ENCODE results near the gene GDF3.
"Not testable (repeated sequence)": the region's sequence is repeated elsewhere in the genome, so short reads cannot be mapped to it uniquely, and the experiment has no call there.

Gene GDF3

DNA sequence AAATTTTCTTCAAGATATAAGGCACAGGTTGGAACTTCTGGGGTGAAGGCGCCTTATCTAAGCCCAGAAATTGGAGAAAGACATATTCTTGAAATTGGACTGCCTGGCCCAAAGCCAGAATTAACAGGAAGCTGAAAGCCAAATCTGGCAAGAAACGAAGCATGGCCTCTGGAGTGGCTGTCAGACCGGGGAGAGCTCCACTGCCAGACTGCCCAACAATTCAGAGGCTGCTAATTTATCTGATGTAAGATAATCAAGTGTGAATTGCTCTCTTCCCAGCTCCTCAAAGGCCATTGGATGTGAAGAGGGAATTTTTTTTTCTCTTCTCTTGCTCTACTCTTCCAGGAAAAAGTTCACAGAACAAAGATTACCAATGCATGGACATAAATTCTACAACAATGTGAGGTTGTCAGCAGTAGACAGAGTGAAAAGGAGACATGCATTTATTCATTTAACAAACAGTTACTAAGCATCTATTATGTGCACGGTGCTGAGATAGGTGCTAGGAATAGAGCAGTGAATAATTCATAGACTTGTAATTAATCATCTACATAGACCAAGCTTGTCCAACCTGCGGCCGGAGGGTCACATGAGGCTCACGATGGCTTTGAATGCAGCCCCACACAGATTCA is at the start of gene GDF3:
GDF3 (minus strand) TSS at position 210 of the 632 bp plus-strand sequence; CDS start at position 163, 47 bp downstream.
- no peak for DNase-seq

DNA sequence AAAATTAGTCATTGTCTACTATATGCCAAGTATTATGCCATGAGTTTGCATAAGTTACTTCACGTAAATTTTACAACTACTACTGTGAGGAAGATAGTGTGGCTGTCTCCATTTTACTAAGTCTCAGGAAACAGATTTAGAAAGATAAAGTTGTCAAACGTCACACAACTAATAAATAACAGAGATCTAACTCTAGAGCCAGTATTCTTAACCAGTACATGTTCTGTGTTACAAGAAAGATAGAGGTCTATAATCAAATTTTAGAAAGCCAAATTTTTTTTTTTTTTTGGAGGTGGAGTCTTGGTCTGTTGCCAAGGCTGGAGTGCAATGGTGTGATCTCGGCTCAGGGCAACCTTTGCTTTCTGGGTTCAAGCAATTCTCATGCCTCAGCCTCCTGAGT is 37.4 kb upstream of the GDF3 start:
- DNase-seq, result no peak

DNA sequence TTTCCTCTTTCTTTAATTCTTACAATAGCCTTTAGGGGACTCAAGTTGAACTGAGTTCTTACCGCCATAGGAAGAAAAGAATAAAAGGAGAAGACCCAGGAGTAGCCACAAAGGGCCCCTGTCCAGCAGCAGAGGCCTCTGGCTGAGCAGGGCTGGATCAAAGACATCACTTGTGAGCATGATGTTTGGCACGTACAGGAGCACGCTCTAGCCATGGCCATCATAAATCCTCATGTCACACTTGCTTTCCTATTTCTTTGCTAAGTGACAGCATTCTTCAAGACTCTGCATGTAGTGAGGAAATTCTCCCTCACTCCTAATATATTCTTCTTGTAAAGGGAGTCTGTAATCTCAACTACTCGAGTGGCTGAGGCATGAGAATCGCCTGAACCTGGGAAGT is 35.9 kb upstream of the GDF3 start:
- DNase-seq, result no peak

DNA sequence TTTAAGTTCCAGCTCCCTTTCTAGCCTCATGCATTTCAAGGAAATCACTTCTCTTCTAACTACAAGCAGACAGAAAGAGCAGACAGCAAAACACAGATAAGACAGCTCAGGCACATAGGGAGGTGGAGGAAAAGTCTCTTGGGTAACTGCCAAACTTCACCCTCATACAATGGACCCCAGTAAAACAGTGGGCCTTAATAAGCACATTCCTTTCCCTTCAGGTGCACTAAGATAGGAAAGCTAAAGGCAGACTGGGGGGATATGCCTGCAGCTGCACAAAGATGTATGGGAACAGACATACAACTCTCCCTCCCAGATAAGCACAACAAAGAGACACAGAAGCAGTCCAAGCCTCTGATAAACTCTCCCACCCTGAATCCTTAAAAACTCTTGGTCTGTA is 35.4 kb upstream of the GDF3 start:
- DNase-seq, result not testable (repeated sequence)

DNA sequence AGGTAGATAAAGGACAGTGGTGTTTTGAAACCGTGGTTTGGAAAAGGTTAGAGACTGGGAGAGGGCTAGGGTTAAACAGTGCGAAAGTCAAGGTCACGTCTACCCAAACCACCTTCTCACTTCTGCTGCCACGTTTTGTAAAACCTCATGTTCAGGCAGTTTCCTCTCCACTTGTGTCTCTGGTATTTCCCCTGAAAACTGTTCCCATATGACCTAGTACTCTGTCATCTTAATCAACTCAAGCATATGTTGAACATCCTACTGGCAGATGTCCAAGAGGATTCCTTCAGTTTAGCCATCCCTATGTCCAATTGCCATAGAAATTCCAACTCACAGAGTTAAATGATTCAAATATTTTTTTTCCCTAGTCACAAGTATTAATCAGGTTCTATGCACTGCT is 34.2 kb upstream of the GDF3 start:
- no peak for DNase-seq

DNA sequence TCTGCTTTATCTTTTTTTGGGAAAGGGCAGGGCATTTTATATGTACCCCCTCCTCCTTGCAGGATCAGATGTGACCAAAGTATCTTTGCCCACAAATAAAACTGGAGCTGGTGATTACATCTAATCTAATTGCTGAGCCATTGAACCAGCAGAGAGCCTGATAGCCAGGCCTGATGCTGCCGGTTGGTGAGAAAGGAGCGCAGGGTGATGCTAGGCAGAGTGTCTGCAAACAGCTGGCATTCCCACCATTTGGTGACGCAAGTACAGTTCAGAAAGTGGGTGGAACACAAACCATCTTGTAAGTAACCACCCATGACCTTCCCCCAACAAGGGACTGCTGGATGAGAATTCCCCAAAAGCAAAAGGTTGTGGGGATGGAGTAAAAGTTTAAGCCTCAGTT is 28.4 kb upstream of the GDF3 start:
- DNase-seq, result no peak

DNA sequence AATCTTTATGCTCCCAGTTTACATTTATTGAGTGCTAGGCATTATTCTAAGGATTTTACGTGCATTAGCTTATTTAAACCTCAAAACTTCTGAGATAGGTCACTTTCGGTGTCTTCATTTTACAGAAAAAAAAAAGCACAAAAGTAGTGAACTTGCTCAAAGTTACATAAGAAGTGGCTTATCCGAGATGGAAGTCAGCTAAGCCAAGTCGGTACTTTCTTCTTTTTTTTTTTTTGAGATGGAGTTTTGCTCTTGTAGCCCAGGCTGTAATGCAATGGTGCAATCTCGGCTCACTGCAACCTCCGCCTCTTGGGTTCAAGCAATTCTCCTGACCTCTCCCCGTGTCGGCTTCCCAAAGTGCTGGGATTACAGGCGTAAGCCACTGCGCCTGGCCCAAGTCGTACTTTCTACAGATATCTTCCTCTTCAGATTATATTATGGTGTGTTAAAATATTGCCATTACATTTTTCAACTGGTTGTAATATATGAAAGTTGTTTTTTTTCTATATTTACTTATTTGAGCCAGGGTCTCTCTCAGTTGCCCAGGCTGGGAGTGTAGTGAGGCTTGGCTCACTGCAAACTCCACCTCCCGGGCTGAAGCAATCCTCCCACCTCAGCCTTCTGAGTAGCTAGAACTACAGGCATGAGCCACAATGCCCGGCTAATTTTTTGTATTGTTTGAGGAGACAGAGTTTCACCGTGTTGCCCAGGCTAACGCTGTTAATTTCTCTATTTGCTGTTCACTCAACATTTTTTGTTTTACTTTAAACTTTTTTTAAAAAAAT is 24.6 kb upstream of the GDF3 start:
- no peak for DNase-seq

DNA sequence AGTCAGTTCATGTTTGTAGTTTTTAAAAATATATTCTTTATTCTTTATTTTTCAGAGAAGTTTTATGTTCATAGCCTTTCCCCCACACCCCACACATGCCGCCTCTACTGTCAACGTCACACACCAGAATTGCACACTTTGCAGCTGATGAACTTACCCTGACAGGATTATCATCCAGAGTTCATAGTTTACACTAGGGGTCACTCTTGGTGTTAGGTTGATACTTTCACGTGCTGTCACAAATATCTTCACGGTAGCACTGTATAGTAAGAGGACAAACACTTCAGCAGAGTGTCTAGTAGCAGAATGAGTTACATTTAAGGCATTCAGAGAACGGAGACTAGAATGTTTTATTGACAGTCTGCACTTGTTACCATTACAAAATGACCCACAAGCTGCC is 20.8 kb upstream of the GDF3 start:
- DNase-seq, result no peak

DNA sequence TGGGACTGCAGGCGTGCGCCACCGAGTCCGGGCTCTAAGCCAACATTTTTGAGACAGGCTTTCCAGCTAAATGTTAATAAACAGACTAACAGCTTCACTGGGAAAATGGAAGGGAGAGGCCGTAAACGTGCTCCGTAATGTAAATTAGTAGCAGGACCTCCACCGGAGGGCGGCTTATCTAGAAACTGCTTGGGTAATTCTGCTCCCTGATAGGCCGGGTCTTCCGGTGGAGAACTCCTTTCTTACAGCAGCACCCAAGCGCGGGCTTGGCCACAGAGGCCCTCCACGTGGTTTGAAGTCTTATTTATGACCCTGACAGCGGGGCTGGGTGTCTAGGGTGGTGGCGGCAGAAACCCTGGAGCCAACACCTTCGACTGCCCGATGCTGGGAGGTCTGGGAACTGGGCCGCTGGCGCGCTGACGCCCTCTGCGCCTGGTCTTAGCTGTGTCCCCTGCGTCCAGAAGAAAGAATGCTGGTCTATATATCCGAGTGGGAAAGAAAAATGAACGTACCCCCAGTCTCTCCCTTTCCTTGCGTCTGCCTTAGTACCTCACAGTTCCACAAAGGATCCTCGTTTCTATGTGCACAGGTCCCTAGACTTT is 17.4 kb upstream of the GDF3 start:
- no peak for DNase-seq

DNA sequence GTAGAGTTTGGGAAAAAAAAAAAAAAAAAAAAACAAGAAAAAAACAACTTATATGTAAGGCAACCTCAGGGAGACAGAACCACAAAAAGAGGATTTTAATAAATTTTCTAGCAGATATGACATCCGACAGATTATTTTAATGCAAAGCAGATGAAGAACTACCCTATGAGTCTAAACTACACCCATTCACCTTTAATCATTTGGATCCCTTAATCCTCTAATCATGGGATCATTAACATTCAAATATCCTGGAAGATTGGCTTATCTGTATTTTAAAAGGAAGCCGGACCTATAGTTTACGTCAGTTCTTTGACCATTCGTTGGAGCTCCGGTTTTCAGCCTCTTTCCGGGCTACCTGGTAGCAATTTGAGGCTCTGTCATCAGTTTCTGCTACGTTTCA is 15.6 kb upstream of the GDF3 start, which contains the start of gene DPPA3:
DPPA3 (plus strand) TSS at position 301 of the 400 bp plus-strand sequence. CDS start 138 bp downstream, outside the sequence.
- no peak for DNase-seq

DNA sequence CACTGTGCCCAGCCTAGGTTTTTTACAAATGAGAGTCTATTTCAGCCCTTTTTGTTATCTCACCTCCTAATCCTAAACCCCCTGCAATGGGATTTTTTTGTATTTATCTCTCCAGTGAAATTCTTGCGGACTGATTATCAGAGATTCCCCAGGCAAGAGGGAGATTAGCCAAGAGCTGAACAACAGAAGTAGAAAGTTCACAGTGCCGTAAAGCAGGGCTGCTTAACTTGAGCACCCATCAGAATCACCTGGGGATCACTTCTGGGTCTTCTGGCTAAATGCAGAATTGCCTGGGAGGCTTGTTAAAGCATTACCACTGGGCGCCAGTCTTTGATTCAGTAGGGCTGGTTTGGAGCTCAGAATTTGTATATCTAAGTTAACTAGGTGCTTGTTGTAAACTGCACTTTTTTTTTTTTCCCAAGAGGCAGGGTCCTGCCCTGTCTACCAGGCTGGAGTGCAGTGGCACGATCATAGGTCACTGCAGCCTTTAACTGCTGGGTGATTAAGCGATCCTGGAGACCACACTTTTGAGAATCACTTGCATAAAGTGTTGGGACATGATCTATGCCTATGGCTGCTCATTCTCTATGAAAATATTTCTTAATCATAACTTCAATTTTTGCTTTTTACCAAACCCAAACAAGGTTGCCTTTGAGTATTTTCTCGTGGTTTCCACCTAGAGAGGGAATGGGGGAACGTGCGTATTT is 14.5 kb upstream of the GDF3 start:
- DNase-seq, result no peak

DNA sequence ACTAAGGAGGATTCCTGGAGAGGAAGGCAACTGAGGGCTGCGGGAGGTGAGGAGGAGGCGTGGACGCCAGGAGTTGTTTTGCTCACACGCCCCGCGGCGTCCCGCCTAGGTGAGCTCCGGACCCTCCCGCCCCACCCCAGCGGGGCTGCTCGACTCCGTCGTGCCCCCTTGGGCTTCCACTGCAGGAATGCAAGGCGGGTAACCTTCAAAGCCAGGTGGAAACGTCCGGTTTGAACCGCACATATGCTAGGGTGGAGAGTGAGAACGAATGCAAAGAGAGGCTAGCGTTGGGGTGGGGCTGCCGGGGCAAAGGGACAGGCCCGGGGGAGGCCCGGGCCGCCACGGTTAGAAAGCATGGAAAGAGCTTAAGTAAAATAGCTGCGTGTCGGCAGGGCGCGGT is 10.3 kb upstream of the GDF3 start:
- no peak for DNase-seq

DNA sequence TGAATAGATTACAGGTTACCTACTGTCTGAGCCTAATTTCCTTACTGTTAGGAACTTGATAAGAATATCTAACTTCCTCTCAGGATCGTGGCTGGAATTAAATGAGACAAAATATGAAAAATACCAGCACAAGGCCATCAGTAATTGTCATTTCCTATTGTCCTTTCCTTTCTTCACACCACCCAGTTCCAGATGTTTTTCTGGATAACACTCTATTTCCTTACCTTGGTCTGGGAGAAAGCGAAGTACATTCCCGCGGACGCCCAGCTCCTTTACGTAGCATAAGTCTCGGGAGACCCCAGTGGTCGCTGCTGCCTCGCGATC is 376 bp downstream of the GDF3 start:
- no peak for DNase-seq

DNA sequence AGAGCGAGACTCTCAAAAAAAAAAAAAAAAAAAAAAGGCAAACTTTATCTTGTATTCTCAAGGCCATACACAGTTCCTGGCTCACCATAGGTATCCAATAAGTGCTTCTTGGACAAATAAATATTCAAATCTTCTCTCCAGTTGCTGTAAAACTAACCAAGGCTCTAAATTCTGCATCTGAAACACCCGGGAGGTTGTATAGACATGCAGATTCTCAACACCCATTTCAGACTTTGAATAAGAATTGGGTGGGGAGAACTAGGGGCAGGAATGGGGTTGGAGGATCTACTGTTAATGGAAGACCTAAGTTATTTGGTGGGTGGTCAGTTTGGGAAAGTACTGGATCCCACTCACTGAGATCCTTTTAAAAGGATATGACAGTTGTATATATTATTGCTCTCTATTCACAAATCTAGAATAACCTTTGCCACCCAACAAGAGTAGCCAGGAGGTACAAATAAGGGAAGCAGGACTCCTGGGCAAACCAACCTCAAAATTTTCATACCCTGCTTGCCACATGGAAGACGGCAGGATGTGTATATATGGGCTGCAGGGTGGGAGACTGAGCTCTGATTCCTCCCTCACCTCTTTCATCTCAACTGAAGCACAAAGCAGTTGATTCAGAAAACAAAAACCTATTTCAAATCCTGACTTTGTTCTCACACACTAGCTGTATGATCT is 879 bp downstream of the GDF3 start:
- DNase-seq, result no peak

DNA sequence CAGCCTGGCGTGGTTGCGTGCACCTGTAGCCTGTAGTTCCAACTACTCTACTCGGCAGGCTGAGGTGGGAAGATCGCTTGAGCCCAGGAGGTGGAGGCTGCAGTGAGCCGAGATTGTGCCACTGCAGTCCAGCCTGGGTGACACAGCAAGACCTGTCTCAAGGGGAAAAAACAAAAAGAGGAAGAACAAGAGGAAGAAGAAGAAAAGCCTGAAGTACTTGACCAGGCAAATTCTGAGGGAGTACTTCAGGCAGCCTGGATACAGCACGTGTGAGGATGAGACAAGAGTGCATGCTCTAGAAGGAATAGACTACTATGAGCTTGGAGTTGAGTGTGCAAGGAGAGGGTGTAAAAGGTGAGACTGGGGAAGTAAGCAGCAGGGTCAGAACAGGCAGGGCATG is 1.8 kb downstream of the GDF3 start:
- no peak for DNase-seq

DNA sequence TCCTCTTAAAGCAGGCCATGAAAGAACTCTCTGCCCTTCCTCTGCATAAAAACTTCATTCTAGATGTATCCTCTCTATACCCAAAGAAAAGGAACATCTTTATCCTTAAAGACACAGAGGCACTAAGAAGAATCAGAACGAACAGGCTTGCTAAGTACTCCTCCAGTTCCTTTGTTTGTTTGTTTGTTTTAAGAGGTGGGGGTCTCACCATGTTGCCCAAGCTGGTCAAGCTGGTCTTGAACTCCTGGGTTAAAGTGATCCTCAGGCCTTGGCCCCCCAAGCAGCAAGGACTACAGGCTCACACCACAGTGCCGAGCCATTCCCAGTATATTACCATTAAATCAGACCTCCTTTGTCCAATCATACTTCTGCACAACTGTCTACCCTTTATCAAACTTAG is 14.0 kb downstream of the GDF3 start:
- no peak for DNase-seq

DNA sequence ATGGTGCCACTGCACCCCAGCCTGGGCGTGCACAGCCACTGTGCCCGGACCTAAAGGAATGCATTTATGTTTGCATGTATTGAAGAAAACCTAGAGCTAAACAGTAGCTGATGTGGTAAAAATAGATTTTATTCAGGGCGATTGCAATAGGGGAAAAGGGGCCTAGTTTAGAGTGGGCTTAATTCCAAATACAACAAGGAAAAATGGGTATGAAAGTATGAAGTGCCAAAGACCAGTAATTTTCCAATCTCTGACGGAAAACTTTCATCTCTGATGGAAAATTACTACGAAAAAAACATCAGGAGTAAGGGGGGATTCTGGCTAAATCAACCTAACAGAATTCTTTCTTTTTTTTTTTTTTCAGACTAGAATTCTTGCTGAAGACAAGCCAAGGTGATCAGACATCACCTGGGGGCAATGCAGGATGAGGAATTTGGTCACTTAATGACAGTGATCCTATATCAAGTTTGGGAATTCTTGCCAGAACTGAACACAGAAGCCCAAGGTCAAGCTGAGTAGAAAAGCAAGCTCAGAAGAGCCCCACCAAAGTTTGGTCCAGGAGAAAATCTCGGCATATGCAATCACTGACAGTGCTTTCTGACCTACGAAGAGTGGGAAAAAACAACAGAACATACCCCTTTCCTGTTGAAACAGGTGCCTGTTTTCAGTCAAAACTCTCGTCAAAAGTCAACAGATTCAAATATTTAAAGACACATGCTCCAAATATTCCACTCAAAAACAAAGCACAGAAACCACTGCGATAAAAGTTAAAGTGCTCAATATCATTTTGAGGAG is 16.1 kb downstream of the GDF3 start:
- DNase-seq, result no peak

DNA sequence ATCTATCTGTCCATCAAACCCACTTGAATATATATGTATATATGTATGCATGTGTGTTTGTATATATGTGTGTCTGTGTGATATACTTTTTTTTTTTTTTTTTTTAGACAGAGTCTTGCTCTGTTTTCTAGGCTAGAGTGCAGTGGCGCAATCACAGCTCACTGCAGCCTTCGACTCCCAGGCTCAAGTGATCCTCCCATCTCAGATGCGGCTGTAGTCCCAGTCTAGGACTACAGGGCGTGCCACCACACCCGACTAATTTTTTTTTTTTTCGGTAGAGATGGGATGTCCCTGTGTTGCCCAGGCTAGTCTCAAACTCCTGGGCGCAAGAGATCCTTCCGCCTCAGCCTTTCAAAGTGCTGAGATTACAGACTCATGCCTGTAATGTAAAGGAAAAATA is 16.8 kb downstream of the GDF3 start:
- DNase-seq, result no peak

DNA sequence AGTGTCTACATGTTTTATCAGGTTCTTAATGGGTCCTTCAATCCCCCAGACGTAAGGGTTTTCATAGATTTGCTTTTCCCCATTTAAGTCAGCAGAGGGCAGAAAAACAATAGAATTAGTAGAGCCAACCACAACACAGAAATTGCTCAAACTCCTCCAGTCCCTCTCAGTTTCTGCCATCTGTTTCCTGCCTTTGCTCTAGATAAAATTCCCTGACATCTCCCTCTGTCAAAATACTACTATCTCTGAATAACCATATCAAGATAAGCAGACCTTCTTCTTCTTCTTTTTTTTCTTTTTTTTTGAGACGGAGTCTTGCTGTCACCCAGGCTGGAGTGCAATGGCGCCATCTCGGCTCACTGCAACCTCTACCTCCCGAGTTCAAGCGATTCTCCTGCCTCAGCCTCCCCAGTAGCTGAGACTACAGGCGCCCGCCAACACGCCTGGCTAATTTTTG is 18.1 kb downstream of the GDF3 start:
- peak; percentile 6 for DNase-seq

DNA sequence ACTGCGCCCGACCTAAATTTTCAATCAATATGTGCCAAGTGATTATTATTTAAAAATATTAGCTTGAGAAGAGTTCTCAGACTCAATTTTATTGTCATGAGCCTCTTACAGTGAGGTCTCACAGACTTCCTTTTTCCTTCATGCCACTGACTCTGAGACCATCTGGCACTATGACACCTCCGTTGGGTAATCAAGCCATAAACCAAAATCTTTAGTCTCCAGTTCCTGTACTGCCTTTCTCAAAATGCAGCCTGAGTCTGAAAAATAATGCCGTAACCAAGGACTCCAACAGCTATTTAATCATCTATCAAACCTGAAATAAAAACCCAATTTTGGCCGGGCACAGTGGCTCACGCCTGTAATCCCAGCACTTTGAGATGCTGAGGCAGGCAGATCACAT is 20.1 kb downstream of the GDF3 start:
- DNase-seq, result not testable (repeated sequence)

DNA sequence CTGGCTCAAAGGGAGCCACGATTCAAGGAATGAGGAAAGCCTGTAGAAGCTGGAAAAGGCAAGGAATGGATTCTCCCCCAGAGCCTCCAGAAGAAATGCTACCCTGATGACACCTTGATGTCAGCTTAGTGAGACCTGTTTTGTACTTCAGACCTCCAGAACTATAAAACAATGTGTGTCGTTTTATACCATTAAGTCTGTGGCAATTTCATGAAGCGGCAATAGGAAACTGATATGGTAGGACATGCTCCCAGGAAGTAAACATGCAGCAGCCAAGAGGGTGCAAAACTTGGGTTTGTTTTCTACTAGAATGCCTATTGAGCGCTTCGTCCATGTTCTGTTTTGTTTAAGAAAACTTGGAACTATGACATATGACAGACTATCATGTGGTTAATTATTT is 27.4 kb downstream of the GDF3 start:
- no peak for DNase-seq

DNA sequence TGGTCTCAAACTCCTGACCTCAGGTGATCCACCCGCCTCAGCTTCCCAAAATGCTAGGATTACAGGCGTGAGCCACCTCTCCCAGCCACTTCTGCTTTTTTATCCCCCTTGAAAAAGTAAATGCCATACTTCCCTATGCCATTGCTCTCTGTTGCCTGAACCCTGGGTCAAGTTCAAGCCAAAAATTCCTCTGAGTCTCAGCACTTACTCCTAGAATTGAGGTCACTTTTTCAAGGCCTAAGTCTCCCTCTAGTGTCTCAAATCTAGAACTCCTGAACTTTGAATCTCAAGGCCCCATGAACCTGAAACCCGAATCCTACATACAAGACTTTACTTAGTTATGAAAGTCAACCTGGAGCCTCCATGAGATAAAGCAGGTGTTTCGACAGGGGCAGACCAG is 28.4 kb downstream of the GDF3 start:
- no peak for DNase-seq
